ENCODE results near the gene OXCT2.

DNA sequence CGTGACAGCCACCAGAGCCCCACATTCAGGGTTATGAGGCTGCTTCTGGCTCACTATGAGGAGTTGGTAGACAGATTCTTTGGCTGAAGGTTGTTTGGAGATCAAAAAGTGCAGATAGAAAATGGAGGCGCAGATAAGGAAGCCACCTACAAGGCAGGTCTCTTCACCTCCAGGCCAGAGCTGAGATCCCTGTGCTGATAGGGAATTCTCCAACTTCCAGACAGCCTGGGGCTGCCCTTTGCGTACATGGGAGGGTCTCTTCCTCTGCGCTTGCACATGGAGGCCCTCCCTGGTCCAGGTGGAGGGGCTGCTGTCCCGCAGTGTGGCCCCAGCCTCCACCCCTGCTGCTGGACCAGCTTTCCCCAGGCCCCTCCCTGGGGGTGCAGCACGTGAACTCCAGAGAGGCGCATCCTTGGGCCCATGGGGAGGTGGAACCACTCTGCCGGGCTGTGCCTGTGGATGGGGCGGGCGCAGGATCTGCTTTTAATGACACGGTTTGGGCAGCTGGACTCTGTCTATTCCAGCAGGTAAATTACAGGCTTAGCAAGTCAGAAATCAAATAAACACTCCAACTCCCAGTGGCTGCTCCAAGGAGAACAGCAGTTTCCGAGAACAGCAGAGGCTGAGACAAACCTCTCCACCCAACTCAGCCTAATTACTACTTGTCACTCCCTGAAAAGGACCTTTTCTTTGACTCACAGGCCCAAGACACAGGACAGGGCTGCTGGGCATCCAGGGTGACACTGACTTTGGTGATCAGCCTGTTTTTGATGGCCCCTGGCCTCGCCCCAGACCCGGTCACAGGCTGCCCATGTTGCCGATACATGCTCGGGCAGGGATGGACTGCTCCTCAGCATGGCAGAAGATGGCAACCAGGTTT lies 12.4 kb downstream of the OXCT2 start:
- TF ChIP-seq POLR2A (IDR thresholded peaks at IDR 0.05; ENCODE audit: low read length) (no peak), GATA1 (IDR thresholded peaks at IDR 0.05; ENCODE audit: low read depth, low read length) (no peak)

Measured in erythroblast (primary cell).